GM13977 (cell line): ENCODE results near the gene MGST1.

Experiments
- DNase-seq: peaks from one replicate; pipeline ENCODE4 v3.0.0; 2012; ENCODE audit warnings: low spot score
- CTCF ChIP-seq: IDR thresholded peaks from 2 replicates; pipeline ENCODE4 v1.5.1; 2012; ENCODE audit warnings: mild to moderate bottlenecking, control low read depth; ENCODE audit not compliant: insufficient read depth; ENCODE audit errors: extremely low read depth, missing control alignments
- in situ Hi-C: fragments of 300-500 bp; cut with MboI; formaldehyde crosslinking; loops from one replicate; pipeline ENCODE4 v1.12.0; 2022; ENCODE audit warnings: low sequenced_read_pairs, low pct_unique_long_range_greater_than_20kb, mixed read lengths, inconsistent platforms; ENCODE audit not compliant: unreplicated experiment

MGST1 gene

GRCh38 chr12:16310934-16311333 lies 36.5 kb upstream of the MGST1 start:
- no peak for TF ChIP-seq CTCF
- in situ Hi-C loops: no loop called here
- DNase-seq: no peak

- no peak for TF ChIP-seq CTCF
- DNase-seq: no peak
- in situ Hi-C loops: no loop called here
Observed at GRCh38 chr12:16323010-16323409, 24.4 kb upstream of the MGST1 start.

GRCh38 chr12:16323638-16324037 lies 23.8 kb upstream of the MGST1 start:
- no peak for DNase-seq
- in situ Hi-C loops: no loop called here
- no peak for TF ChIP-seq CTCF

- no peak for TF ChIP-seq CTCF
- DNase-seq: no peak
- in situ Hi-C loops: no loop called here
Observed at GRCh38 chr12:16324272-16324671, 23.2 kb upstream of the MGST1 start.

GRCh38 chr12:16324772-16325171 lies 22.7 kb upstream of the MGST1 start:
- in situ Hi-C loops: no loop called here
- DNase-seq: no peak
- no peak for TF ChIP-seq CTCF

GRCh38 chr12:16325426-16325825 lies 22.0 kb upstream of the MGST1 start:
- no peak for DNase-seq
- no peak for TF ChIP-seq CTCF
- in situ Hi-C loops: no loop called here

- DNase-seq: no peak
- in situ Hi-C loops: no loop called here
- TF ChIP-seq CTCF: no peak
Observed at GRCh38 chr12:16327963-16328362, 19.5 kb upstream of the MGST1 start.
